GM12891 (cell line): ENCODE results near the gene PADI1.

Experiments used
- DNase-seq: peaks from one replicate; pipeline ENCODE4 v3.0.0; 2011; ENCODE audit warnings: low spot score; ENCODE audit not compliant: insufficient read length
- FAIRE-seq: peaks from 2 replicates; lab custom pipeline; 2011; peaks lifted over from hg19 to GRCh38; lab: Jason Lieb, UNC
- PAX5 ChIP-seq: IDR thresholded peaks from 2 replicates; pipeline ENCODE4 v1.6.1; 2011; ENCODE audit warnings: low read length, moderate library complexity, mild to moderate bottlenecking; ENCODE audit not compliant: insufficient read depth, severe bottlenecking
- POLR2A ChIP-seq: IDR thresholded peaks from 2 replicates; pipeline ENCODE4 v1.6.1; 2011; ENCODE audit warnings: low read depth, low read length, control low read depth
- POLR2AphosphoS5 ChIP-seq: IDR thresholded peaks from 2 replicates; pipeline ENCODE4 v1.6.1; 2011; ENCODE audit warnings: low read depth, low read length, control low read depth
- POU2F2 ChIP-seq: IDR thresholded peaks from 2 replicates; pipeline ENCODE4 v1.6.1; 2011; ENCODE audit warnings: low read depth, mild to moderate bottlenecking, control low read depth, low read length, moderate library complexity
- SPI1 ChIP-seq: IDR thresholded peaks from 2 replicates; pipeline ENCODE4 v1.6.1; 2011; ENCODE audit warnings: low read depth, low read length, control low read depth
- TAF1 ChIP-seq: IDR thresholded peaks from 2 replicates; pipeline ENCODE4 v1.6.1; 2011; ENCODE audit warnings: low read depth, low read length, control low read depth

The PADI1 gene

DNA sequence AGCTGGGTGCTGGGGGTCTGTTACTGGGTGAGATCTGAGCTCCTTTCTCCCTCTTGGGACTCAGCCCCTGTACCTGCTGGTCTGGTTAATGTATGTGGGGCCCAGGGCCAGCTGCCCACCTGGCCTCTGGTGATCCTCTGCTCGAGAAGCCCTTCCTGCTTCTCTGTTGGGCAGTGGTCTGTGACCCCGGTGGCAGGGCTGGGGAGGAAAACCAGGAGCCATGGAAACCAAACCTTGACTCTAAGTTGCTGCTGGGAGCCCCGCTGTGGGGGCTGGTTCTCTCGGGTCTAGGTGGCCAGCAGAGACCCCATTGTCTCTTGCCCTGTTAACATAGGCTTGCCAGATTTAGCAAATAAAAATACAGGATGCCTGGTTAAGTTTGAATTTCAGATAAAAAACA lies 1.3 kb downstream of the PADI1 start:
- FAIRE-seq (no peak), DNase-seq (no peak)
- TF ChIP-seq POLR2AphosphoS5 (no peak), TAF1 (no peak), PAX5 (no peak), POLR2A (no peak), SPI1 (no peak)

DNA sequence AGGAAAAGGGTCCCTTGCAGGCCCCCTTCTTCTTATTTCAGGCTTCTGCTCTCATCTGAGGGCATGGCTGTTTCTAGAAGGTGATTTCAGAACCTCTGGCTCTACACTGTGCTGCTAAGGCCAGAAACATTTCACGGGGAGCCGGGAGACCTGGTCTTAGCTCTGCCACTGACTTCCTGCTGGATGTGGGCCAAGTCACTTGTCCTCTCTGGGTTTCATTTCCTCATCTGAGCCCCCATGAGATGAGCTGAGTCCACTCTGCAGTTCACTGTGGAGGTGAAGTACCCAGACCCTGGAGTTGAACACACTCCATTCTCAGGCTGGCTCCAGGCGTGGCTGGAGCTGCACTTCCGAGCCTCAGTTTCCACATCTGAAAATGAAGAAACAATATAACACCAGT lies 2.1 kb downstream of the PADI1 start:
- no peak for DNase-seq
- FAIRE-seq, result peak; percentile 96
- TF ChIP-seq TAF1, result no peak
- no peak for TF ChIP-seq POLR2AphosphoS5
- peak; percentile 96 for TF ChIP-seq SPI1
- TF ChIP-seq PAX5, result no peak
- TF ChIP-seq POU2F2, result no peak
- TF ChIP-seq POLR2A, result no peak

DNA sequence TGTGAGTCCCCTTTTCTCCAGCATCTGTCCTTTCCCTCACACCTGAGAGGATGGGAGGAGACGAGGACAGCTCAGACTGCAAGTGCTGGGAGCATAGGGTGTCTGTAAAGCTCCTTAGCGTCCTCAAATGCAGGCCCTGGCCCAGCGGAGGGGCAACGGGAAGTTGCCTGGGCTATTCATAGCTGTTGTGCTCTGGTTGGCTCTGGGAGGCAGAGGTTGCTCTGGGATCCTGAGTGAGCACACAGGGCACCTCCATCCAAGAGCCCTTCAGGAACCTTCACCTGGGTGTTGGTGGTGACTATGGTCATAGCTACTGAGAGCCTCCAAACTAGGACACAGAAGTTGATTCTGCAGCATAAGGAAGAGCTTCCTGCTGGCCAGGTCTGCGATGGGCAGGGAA lies 2.6 kb downstream of the PADI1 start:
- TF ChIP-seq PAX5, result no peak
- TF ChIP-seq POU2F2, result no peak
- no peak for TF ChIP-seq TAF1
- no peak for TF ChIP-seq SPI1
- TF ChIP-seq POLR2A, result no peak
- DNase-seq, result no peak
- FAIRE-seq, result peak; percentile 41

DNA sequence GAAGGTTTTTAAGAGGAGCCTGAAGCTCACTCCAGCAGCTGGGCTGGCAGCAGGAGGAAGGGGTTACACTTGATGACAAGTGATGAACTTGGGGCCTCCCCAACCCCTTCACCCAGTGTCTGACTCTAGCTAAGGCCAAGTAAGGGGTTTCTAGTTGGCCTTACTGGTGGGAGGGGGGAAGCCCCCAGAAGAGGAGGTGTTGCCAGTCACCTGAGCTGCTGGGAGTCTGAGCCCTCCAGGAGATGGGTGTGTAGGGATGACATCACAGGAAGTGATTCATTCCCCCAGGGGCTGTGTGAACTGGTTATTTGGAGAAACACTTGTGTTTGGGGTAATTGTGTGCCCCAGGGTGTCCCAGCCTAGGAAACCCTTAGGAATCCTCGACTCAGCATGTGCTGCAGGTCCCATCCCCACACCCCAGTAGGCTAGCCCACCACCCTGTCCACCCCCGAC lies 3.1 kb downstream of the PADI1 start:
- FAIRE-seq, result peak; percentile 93
- no peak for TF ChIP-seq POLR2A
- no peak for TF ChIP-seq TAF1
- TF ChIP-seq PAX5, result no peak
- TF ChIP-seq POU2F2, result no peak
- TF ChIP-seq POLR2AphosphoS5, result no peak
- no peak for TF ChIP-seq SPI1
- DNase-seq, result peak; percentile 66

DNA sequence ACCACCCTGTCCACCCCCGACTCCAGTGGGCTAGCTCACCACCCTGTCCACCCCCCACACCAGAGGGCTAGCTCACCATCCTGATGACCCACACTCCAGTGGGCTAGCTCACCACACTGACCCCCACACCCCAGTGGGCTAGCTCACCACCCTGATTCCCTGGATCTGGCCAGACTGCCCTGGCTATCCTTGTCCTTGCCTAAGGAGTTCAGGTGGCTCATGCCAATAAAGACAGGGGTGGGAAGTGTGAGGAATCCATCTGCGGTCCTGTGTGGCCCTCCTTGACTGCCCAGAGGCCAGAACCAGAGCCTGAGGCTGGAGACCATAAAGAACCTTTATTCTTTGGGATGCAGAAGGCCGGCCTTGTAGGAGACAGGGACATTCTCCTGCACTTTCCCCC lies 3.6 kb downstream of the PADI1 start:
- FAIRE-seq (peak; percentile 69), DNase-seq (no peak)
- no peak for TF ChIP-seq POU2F2

DNA sequence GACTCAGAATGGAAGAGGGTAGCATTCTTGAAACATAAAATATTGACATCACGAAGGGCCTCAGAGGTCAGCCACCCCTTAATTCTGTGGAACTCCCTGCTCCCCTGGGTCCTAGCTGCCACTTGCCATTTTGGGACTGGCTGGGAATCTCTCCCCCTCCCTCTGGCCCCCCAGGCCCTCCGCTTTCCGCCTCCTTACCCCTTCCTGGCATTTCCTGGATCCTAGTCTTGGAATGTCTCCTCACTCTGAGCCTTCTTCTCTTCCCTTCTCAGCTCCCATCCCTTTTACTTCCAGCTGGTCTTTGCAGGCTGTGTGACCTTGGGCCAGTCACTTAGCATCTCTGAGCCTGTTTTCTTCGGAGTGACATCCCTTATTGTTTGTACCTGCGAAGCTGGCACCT lies 4.5 kb downstream of the PADI1 start:
- FAIRE-seq (no peak), DNase-seq (no peak)
- TF ChIP-seq POLR2A (no peak), TAF1 (no peak), PAX5 (no peak), POLR2AphosphoS5 (no peak), SPI1 (no peak), POU2F2 (no peak)

DNA sequence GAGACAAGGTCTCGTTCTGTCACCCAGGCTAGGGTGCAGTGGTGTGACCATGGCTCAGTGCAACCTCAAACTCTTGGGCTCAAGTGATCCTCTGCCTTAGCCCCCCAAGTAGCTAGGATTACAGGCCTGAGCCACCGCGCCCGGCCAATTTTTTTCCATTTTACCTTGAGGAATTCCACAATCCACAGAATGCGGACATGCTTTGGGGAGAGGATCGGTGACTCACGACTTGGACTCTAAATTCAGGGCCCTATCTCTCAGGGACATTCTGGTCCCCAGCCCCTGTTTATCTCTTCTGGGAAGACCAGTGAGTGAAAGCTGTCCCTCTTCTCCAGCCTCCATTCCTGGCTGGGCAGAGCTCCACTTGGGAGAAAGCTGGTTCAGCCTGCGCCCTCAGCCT lies 5.2 kb downstream of the PADI1 start:
- FAIRE-seq (no peak), DNase-seq (no peak)
- no peak for TF ChIP-seq SPI1
- TF ChIP-seq POU2F2, result no peak
- TF ChIP-seq TAF1, result no peak
- TF ChIP-seq POLR2A, result no peak
- no peak for TF ChIP-seq PAX5
- no peak for TF ChIP-seq POLR2AphosphoS5

DNA sequence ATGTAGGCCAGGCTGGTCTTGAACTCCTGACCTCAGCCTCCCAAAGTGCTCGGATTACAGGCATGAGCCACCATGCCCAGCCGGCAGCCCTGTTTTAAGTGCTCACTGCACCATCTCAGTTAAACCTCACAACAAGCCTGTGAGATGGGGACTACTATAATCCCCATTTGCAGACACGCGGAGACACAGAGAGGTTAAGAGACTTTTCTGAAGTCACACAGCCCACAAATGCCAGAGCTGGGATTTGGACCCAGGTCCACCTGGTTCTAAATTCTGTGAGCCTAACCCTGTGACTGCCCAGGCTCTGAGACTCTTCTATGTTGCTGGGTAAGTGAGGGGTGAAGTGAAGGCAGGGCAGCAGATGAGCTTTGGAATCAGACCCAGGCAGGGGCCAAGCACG lies 6.4 kb downstream of the PADI1 start:
- DNase-seq, result no peak
- TF ChIP-seq SPI1, result no peak
- no peak for TF ChIP-seq POLR2A
- TF ChIP-seq TAF1, result no peak
- TF ChIP-seq PAX5, result no peak
- TF ChIP-seq POLR2AphosphoS5, result no peak
- no peak for TF ChIP-seq POU2F2
- no peak for FAIRE-seq

DNA sequence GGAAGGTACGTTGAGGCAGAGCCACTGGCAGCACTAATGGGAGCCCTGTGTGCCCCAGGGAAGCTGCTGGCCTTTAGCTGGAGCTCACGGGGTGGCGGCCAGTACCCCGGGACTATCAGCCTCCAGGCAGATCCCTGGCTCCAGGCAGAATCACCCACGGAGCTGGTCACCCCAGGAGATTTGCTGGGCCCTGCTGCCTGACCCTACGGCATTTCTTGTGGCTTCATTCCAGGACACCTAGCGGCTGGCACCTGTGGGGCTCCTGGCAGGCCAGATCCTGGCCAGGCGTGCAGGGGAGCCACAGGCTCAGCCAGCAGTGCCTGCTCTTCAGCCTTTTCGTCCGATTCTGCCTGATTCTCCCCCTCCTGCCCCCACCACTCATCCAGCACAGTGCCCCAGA lies 7.1 kb downstream of the PADI1 start:
- FAIRE-seq, result no peak
- DNase-seq, result no peak
- TF ChIP-seq PAX5, result no peak
- TF ChIP-seq POU2F2, result no peak
- TF ChIP-seq POLR2A, result no peak
- no peak for TF ChIP-seq TAF1
- TF ChIP-seq POLR2AphosphoS5, result no peak
- TF ChIP-seq SPI1, result no peak

DNA sequence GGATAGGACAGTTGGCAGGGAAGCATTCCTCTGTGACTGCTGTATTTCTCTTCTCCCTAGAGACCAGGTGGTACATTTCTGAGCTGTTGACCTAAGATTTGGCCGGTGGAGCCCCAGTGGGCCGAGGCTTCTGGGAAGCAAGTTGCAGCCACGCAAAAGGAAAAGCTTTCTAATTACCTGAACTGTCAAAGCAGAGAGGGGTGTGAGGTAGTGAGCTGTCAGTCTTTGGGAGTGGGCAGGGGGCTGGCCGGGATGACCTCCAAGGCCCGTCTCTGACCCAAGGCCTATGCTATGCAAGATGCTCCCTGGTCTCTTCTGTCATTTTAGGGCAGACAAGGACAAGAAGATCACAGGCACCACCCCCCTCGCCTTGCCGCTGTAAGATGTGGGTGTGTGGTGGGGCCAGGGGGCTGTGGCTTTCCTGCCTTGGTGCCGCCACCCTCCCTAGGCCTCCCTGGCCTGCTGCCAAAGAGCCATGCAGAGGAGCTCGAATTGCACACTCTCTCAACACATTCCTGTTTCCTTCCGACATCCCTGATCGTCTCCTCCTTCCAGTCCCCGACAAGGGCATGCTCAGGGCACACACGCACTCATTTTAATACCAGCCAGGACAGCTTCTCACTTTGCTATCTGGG lies 7.7 kb downstream of the PADI1 start:
- FAIRE-seq (peak; percentile 54), DNase-seq (no peak)
- no peak for TF ChIP-seq POLR2AphosphoS5
